ENCODE data around the gene SIPA1L3.

Gene SIPA1L3

GRCh38 chr19:38012944-38013343 lies 105.9 kb downstream of the SIPA1L3 start:
- Histone ChIP-seq H3K27ac (ENCODE audit: low read depth, low read length) (peak overlapping the region; percentile 53), H3K9ac (ENCODE audit: low read depth, low read length) (no peak overlapping the region), H3K4me3 (ENCODE audit: low read depth, low read length) (no peak overlapping the region), H3K4me1 (ENCODE audit: control insufficient read depth, insufficient read depth, low read length) (peaks cover 11% of the 10 kb centered on the region), H3K36me3 (ENCODE audit: control insufficient read depth, insufficient read depth, low read length) (no peaks in the 10 kb centered on the region), H3K9me3 (ENCODE audit: control insufficient read depth, insufficient read depth, low read length) (no peaks in the 10 kb centered on the region), H3K27me3 (ENCODE audit: control insufficient read depth, insufficient read depth, low read length) (no peaks in the 10 kb centered on the region)

- no peaks in the 10 kb centered on the region for H3K36me3 ChIP-seq (ENCODE audit: control insufficient read depth, insufficient read depth, low read length)
- H3K27ac ChIP-seq (ENCODE audit: low read depth, low read length): no peak overlapping the region
- no peak overlapping the region for H3K9ac ChIP-seq (ENCODE audit: low read depth, low read length)
- H3K27me3 ChIP-seq (ENCODE audit: control insufficient read depth, insufficient read depth, low read length): no peaks in the 10 kb centered on the region
- H3K4me1 ChIP-seq (ENCODE audit: control insufficient read depth, insufficient read depth, low read length): peaks cover 11% of the 10 kb centered on the region
- no peak overlapping the region for H3K4me3 ChIP-seq (ENCODE audit: low read depth, low read length)
- H3K9me3 ChIP-seq (ENCODE audit: control insufficient read depth, insufficient read depth, low read length): no peaks in the 10 kb centered on the region
Observed at GRCh38 chr19:38013913-38014580, 107.0 kb downstream of the SIPA1L3 start.

- Histone ChIP-seq H3K27me3 (ENCODE audit: control insufficient read depth, insufficient read depth, low read length) (no peaks in the 10 kb centered on the region), H3K27ac (ENCODE audit: low read depth, low read length) (no peak overlapping the region), H3K9ac (ENCODE audit: low read depth, low read length) (no peak overlapping the region), H3K4me1 (ENCODE audit: control insufficient read depth, insufficient read depth, low read length) (peaks cover 11% of the 10 kb centered on the region), H3K9me3 (ENCODE audit: control insufficient read depth, insufficient read depth, low read length) (no peaks in the 10 kb centered on the region), H3K36me3 (ENCODE audit: control insufficient read depth, insufficient read depth, low read length) (no peaks in the 10 kb centered on the region), H3K4me3 (ENCODE audit: low read depth, low read length) (no peak overlapping the region)
Observed at GRCh38 chr19:38015216-38015615, 108.2 kb downstream of the SIPA1L3 start.

- Histone ChIP-seq H3K4me1 (ENCODE audit: control insufficient read depth, insufficient read depth, low read length) (peaks cover 11% of the 10 kb centered on the region), H3K9me3 (ENCODE audit: control insufficient read depth, insufficient read depth, low read length) (no peaks in the 10 kb centered on the region), H3K4me3 (ENCODE audit: low read depth, low read length) (no peak overlapping the region), H3K9ac (ENCODE audit: low read depth, low read length) (no peak overlapping the region), H3K36me3 (ENCODE audit: control insufficient read depth, insufficient read depth, low read length) (no peaks in the 10 kb centered on the region), H3K27me3 (ENCODE audit: control insufficient read depth, insufficient read depth, low read length) (no peaks in the 10 kb centered on the region), H3K27ac (ENCODE audit: low read depth, low read length) (no peak overlapping the region)
Observed at GRCh38 chr19:38015761-38016160, 108.8 kb downstream of the SIPA1L3 start.

GRCh38 chr19:38017401-38018151 lies 110.6 kb downstream of the SIPA1L3 start:
- Histone ChIP-seq H3K4me1 (ENCODE audit: control insufficient read depth, insufficient read depth, low read length) (peaks cover 10% of the 10 kb centered on the region), H3K36me3 (ENCODE audit: control insufficient read depth, insufficient read depth, low read length) (no peaks in the 10 kb centered on the region), H3K4me3 (ENCODE audit: low read depth, low read length) (no peak overlapping the region), H3K9me3 (ENCODE audit: control insufficient read depth, insufficient read depth, low read length) (no peaks in the 10 kb centered on the region), H3K27me3 (ENCODE audit: control insufficient read depth, insufficient read depth, low read length) (no peaks in the 10 kb centered on the region), H3K27ac (ENCODE audit: low read depth, low read length) (no peak overlapping the region), H3K9ac (ENCODE audit: low read depth, low read length) (no peak overlapping the region)

- Histone ChIP-seq H3K9ac (ENCODE audit: low read depth, low read length) (no peak overlapping the region), H3K27me3 (ENCODE audit: control insufficient read depth, insufficient read depth, low read length) (no peaks in the 10 kb centered on the region), H3K4me3 (ENCODE audit: low read depth, low read length) (no peak overlapping the region), H3K27ac (ENCODE audit: low read depth, low read length) (no peak overlapping the region), H3K9me3 (ENCODE audit: control insufficient read depth, insufficient read depth, low read length) (no peaks in the 10 kb centered on the region), H3K36me3 (ENCODE audit: control insufficient read depth, insufficient read depth, low read length) (no peaks in the 10 kb centered on the region), H3K4me1 (ENCODE audit: control insufficient read depth, insufficient read depth, low read length) (peaks cover 13% of the 10 kb centered on the region)
Observed at GRCh38 chr19:38018694-38019395, 111.8 kb downstream of the SIPA1L3 start.

- Histone ChIP-seq H3K36me3 (ENCODE audit: control insufficient read depth, insufficient read depth, low read length) (no peaks in the 10 kb centered on the region), H3K27ac (ENCODE audit: low read depth, low read length) (no peak overlapping the region), H3K27me3 (ENCODE audit: control insufficient read depth, insufficient read depth, low read length) (no peaks in the 10 kb centered on the region), H3K9ac (ENCODE audit: low read depth, low read length) (no peak overlapping the region), H3K4me1 (ENCODE audit: control insufficient read depth, insufficient read depth, low read length) (peaks cover 19% of the 10 kb centered on the region), H3K4me3 (ENCODE audit: low read depth, low read length) (no peak overlapping the region), H3K9me3 (ENCODE audit: control insufficient read depth, insufficient read depth, low read length) (no peaks in the 10 kb centered on the region)
Observed at GRCh38 chr19:38019396-38019724, 112.4 kb downstream of the SIPA1L3 start.

GRCh38 chr19:38020311-38020710 lies 113.3 kb downstream of the SIPA1L3 start:
- Histone ChIP-seq H3K27ac (ENCODE audit: low read depth, low read length) (no peak overlapping the region), H3K36me3 (ENCODE audit: control insufficient read depth, insufficient read depth, low read length) (no peaks in the 10 kb centered on the region), H3K4me3 (ENCODE audit: low read depth, low read length) (no peak overlapping the region), H3K9ac (ENCODE audit: low read depth, low read length) (no peak overlapping the region), H3K9me3 (ENCODE audit: control insufficient read depth, insufficient read depth, low read length) (no peaks in the 10 kb centered on the region), H3K27me3 (ENCODE audit: control insufficient read depth, insufficient read depth, low read length) (no peaks in the 10 kb centered on the region), H3K4me1 (ENCODE audit: control insufficient read depth, insufficient read depth, low read length) (peaks cover 23% of the 10 kb centered on the region)

- Histone ChIP-seq H3K9ac (ENCODE audit: low read depth, low read length) (no peak overlapping the region), H3K27ac (ENCODE audit: low read depth, low read length) (no peak overlapping the region), H3K36me3 (ENCODE audit: control insufficient read depth, insufficient read depth, low read length) (no peaks in the 10 kb centered on the region), H3K9me3 (ENCODE audit: control insufficient read depth, insufficient read depth, low read length) (no peaks in the 10 kb centered on the region), H3K4me3 (ENCODE audit: low read depth, low read length) (no peak overlapping the region), H3K27me3 (ENCODE audit: control insufficient read depth, insufficient read depth, low read length) (no peaks in the 10 kb centered on the region), H3K4me1 (ENCODE audit: control insufficient read depth, insufficient read depth, low read length) (peaks cover 23% of the 10 kb centered on the region)
Observed at GRCh38 chr19:38021352-38021751, 114.3 kb downstream of the SIPA1L3 start.

- Histone ChIP-seq H3K27ac (ENCODE audit: low read depth, low read length) (no peak overlapping the region), H3K4me3 (ENCODE audit: low read depth, low read length) (no peak overlapping the region), H3K9me3 (ENCODE audit: control insufficient read depth, insufficient read depth, low read length) (no peaks in the 10 kb centered on the region), H3K27me3 (ENCODE audit: control insufficient read depth, insufficient read depth, low read length) (no peaks in the 10 kb centered on the region), H3K9ac (ENCODE audit: low read depth, low read length) (no peak overlapping the region), H3K4me1 (ENCODE audit: control insufficient read depth, insufficient read depth, low read length) (peaks cover 23% of the 10 kb centered on the region), H3K36me3 (ENCODE audit: control insufficient read depth, insufficient read depth, low read length) (no peaks in the 10 kb centered on the region)
Observed at GRCh38 chr19:38022791-38023670, 116.0 kb downstream of the SIPA1L3 start.
